GM15510 (cell line): ENCODE results near the gene KIF15.
A peak's percentile ranks its signal among the peaks of the same experiment; 100 is the strongest.

ENCODE experiments used
- POLR2A ChIP-seq: IDR thresholded peaks from 3 replicates; pipeline ENCODE4 v1.6.1; 2011; ENCODE audit warnings: borderline replicate concordance; ENCODE audit not compliant: insufficient read length; ENCODE audit errors: extremely low read depth

KIF15 gene

GRCh38 chr3:44761424-44762169 is at the start of gene KIF15, which contains the start of gene KIAA1143:
Gene KIF15, plus strand, starts transcription at chr3:44761794. Its CDS starts 72 bp downstream, at chr3:44761866.
Gene KIAA1143, minus strand, starts transcription at chr3:44761619. Its CDS starts 17 bp downstream, at chr3:44761602.
- peak; percentile 76 for TF ChIP-seq POLR2A

GRCh38 chr3:44712455-44713075 is 49.0 kb upstream of the KIF15 start, which contains the start of gene ZNF502:
Gene ZNF502, plus strand, starts transcription at chr3:44712660. Its CDS starts 7,602 bp downstream, at chr3:44720262.
- TF ChIP-seq POLR2A = no peak

- no peak for TF ChIP-seq POLR2A
Measured at GRCh38 chr3:44721231-44722102, 40.1 kb upstream of the KIF15 start.

GRCh38 chr3:44722103-44722401 is 39.5 kb upstream of the KIF15 start:
- TF ChIP-seq POLR2A = no peak

- TF ChIP-seq POLR2A = peak; percentile 49
Measured at GRCh38 chr3:44729384-44729910, 32.1 kb upstream of the KIF15 start, which contains the start of gene ZNF501. Gene ZNF501, plus strand, starts transcription at chr3:44729635. Its CDS starts 4,787 bp downstream, at chr3:44734422.

GRCh38 chr3:44734646-44735168 is 26.9 kb upstream of the KIF15 start:
- TF ChIP-seq POLR2A = no peak

GRCh38 chr3:44761101-44761423 is 532 bp upstream of the KIF15 start:
- TF ChIP-seq POLR2A = no peak

GRCh38 chr3:44762170-44762677 is 630 bp downstream of the KIF15 start:
- no peak for TF ChIP-seq POLR2A

GRCh38 chr3:44762690-44763089 is 1.1 kb downstream of the KIF15 start:
- TF ChIP-seq POLR2A = no peak

GRCh38 chr3:44764248-44764647 is 2.7 kb downstream of the KIF15 start:
- TF ChIP-seq POLR2A = no peak

- TF ChIP-seq POLR2A = no peak
Measured at GRCh38 chr3:44771424-44772098, 10.0 kb downstream of the KIF15 start.

GRCh38 chr3:44772099-44772442 is 10.5 kb downstream of the KIF15 start:
- no peak for TF ChIP-seq POLR2A

- no peak for TF ChIP-seq POLR2A
Measured at GRCh38 chr3:44782891-44783290, 21.3 kb downstream of the KIF15 start.

GRCh38 chr3:44795197-44795596 is 33.6 kb downstream of the KIF15 start:
- TF ChIP-seq POLR2A = no peak
